Cardiac muscle cell (in vitro differentiated cells and primary cell): ENCODE data around the gene PARP9. TPM values are rescaled to one million over a fixed set of nuclear protein-coding genes. Genes with fewer than 3 reads are reported as not detected.

Experiments
- DNase-seq, 2 donors: peaks; one replicate each; pipeline versions ENCODE4 v3.0.0 to v3.0.0-alpha.2; 2010 to 2017; ENCODE audit warnings: low read depth in 1 of 2, low spot score in 1 of 2
- H3K27ac ChIP-seq: fragments of 200-600 bp; sonication (generic); 2 replicates; pipeline ENCODE4 v1.5.1; 2016
- H3K27me3 ChIP-seq: fragments of 200-600 bp; sonication (generic); 2 replicates; pipeline ENCODE4 v1.6.0; 2016; ENCODE audit warnings: control low read depth
- H3K36me3 ChIP-seq: fragments of 200-600 bp; sonication (generic); 2 replicates; pipeline ENCODE4 v1.5.1; 2016; ENCODE audit warnings: control low read depth
- H3K4me1 ChIP-seq: fragments of 200-600 bp; sonication (generic); 2 replicates; pipeline ENCODE4 v1.8.1; 2017; ENCODE audit warnings: low read depth, mild to moderate bottlenecking, mixed run types
- H3K4me3 ChIP-seq: fragments of 200-600 bp; sonication (generic); 2 replicates; pipeline ENCODE4 v1.5.1; 2016; ENCODE audit warnings: mild to moderate bottlenecking
- H3K9me3 ChIP-seq: fragments of 200-600 bp; sonication (generic); 2 replicates; pipeline ENCODE4 v1.5.1; 2017; ENCODE audit warnings: low read depth, mild to moderate bottlenecking, control low read depth
- CTCF ChIP-seq: IDR thresholded peaks from 2 replicates; pipeline ENCODE4 v1.5.1; 2012; ENCODE audit warnings: low read depth, mild to moderate bottlenecking, low read length
- polyA plus RNA-seq: library from polyadenylated mRNA; unstranded; fragments of >200 nt; fragmentation: Nextera tagmentation; extraction: Ambion mirVana; gene quantifications from 2 replicates; pipeline ENCODE4 v1.2.1, GENCODE V29; 2016
- total RNA-seq: library from RNA; depleted of rRNA; stranded (reverse); fragments of >200 nt; gene quantifications from 2 replicates; pipeline ENCODE4 v1.2.3, GENCODE V29; 2016

Gene PARP9
- total and polyA plus RNA-seq, 2 experiments from 2014 or later: 0.42 to 0.60 TPM

GRCh38 chr3:122582390-122582789 is 18.3 kb upstream of the PARP9 start:
- H3K9me3 ChIP-seq: no peaks in the 10 kb centered on the region
- H3K4me3 ChIP-seq: no peak overlapping the region
- H3K36me3 ChIP-seq: no peaks in the 10 kb centered on the region
- peaks cover 4% of the 10 kb centered on the region for H3K4me1 ChIP-seq
- no peak for TF ChIP-seq CTCF
- H3K27ac ChIP-seq: no peak overlapping the region
- no peak for DNase-seq
- peaks cover 13% of the 10 kb centered on the region for H3K27me3 ChIP-seq

- DNase-seq: no peak
- Histone ChIP-seq H3K27me3 (peaks cover 21% of the 10 kb centered on the region), H3K4me3 (no peak overlapping the region), H3K4me1 (peaks cover 4% of the 10 kb centered on the region), H3K36me3 (no peaks in the 10 kb centered on the region), H3K9me3 (no peaks in the 10 kb centered on the region), H3K27ac (no peak overlapping the region)
- no peak for TF ChIP-seq CTCF
Observed at GRCh38 chr3:122581622-122582021, 17.5 kb upstream of the PARP9 start.

GRCh38 chr3:122580470-122580869 is 16.4 kb upstream of the PARP9 start:
- no peak for TF ChIP-seq CTCF
- Histone ChIP-seq H3K27me3 (peaks cover 29% of the 10 kb centered on the region), H3K9me3 (no peaks in the 10 kb centered on the region), H3K4me1 (peaks cover 4% of the 10 kb centered on the region), H3K36me3 (no peaks in the 10 kb centered on the region), H3K27ac (no peak overlapping the region), H3K4me3 (no peak overlapping the region)
- no peak for DNase-seq

- Histone ChIP-seq H3K9me3 (no peaks in the 10 kb centered on the region), H3K27ac (no peak overlapping the region), H3K36me3 (no peaks in the 10 kb centered on the region), H3K4me1 (peaks cover 4% of the 10 kb centered on the region), H3K27me3 (peaks cover 29% of the 10 kb centered on the region), H3K4me3 (peak overlapping the region; percentile 17)
- no peak for DNase-seq
- TF ChIP-seq CTCF: no peak
Observed at GRCh38 chr3:122578069-122578740, 14.1 kb upstream of the PARP9 start.

- H3K4me1 ChIP-seq: peaks cover 4% of the 10 kb centered on the region
- H3K27me3 ChIP-seq: peaks cover 29% of the 10 kb centered on the region
- H3K36me3 ChIP-seq: no peaks in the 10 kb centered on the region
- no peak within 1 kb of the TSS for H3K27ac ChIP-seq
- peak within 1 kb of the TSS; percentile 17 for H3K4me3 ChIP-seq
- peak; percentile 15 to 30 for DNase-seq
- peak; percentile 13 for TF ChIP-seq CTCF
- H3K9me3 ChIP-seq: no peaks in the 10 kb centered on the region
Observed at GRCh38 chr3:122577409-122578031, 13.4 kb upstream of the PARP9 start, which contains the start of gene PARP15. PARP15 (plus strand) TSS chr3:122577650; CDS start chr3:122577668, 18 bp downstream.
